ENCODE results near the gene BLM. TPM values are rescaled to one million over a fixed set of nuclear protein-coding genes. Genes with fewer than 3 reads are reported as not detected.

BLM gene
- total RNA-seq, 1 donor from 2014 or later: 11.5 TPM

GRCh38 chr15:90675464-90675863 lies 41.7 kb upstream of the BLM start:
- peaks cover 12% of the 10 kb centered on the region for H3K4me1 Mint-ChIP-seq (ENCODE audit: unreplicated experiment)
- no peak overlapping the region for H3K4me3 Mint-ChIP-seq (ENCODE audit: unreplicated experiment)
- H3K36me3 Mint-ChIP-seq (ENCODE audit: low read depth, unreplicated experiment): no peaks in the 10 kb centered on the region
- H3K9me3 Mint-ChIP-seq (ENCODE audit: unreplicated experiment): no peaks in the 10 kb centered on the region
- no peak for TF ChIP-seq CTCF (IDR thresholded peaks at IDR 0.05; ENCODE audit: unreplicated experiment)
- H3K27ac Mint-ChIP-seq (ENCODE audit: unreplicated experiment): no peak overlapping the region
- peaks cover 3% of the 10 kb centered on the region for H3K27me3 Mint-ChIP-seq (ENCODE audit: unreplicated experiment)
- DNase-seq (ENCODE audit: low spot score): no peak

GRCh38 chr15:90677807-90678790 lies 39.0 kb upstream of the BLM start:
- Mint-ChIP-seq H3K27me3 (ENCODE audit: unreplicated experiment) (peaks cover 3% of the 10 kb centered on the region), H3K27ac (ENCODE audit: unreplicated experiment) (peak overlapping the region; percentile 70), H3K4me1 (ENCODE audit: unreplicated experiment) (peaks cover 10% of the 10 kb centered on the region), H3K4me3 (ENCODE audit: unreplicated experiment) (no peak overlapping the region), H3K9me3 (ENCODE audit: unreplicated experiment) (no peaks in the 10 kb centered on the region), H3K36me3 (ENCODE audit: low read depth, unreplicated experiment) (no peaks in the 10 kb centered on the region)
- DNase-seq (ENCODE audit: low spot score): no peak
- no peak for TF ChIP-seq CTCF (IDR thresholded peaks at IDR 0.05; ENCODE audit: unreplicated experiment)

GRCh38 chr15:90679959-90680358 lies 37.2 kb upstream of the BLM start:
- H3K9me3 Mint-ChIP-seq (ENCODE audit: unreplicated experiment): no peaks in the 10 kb centered on the region

GRCh38 chr15:90680371-90680935 lies 36.7 kb upstream of the BLM start:
- Mint-ChIP-seq H3K4me3 (ENCODE audit: unreplicated experiment) (no peak overlapping the region), H3K9me3 (ENCODE audit: unreplicated experiment) (no peaks in the 10 kb centered on the region), H3K27ac (ENCODE audit: unreplicated experiment) (no peak overlapping the region), H3K27me3 (ENCODE audit: unreplicated experiment) (peaks cover 6% of the 10 kb centered on the region), H3K4me1 (ENCODE audit: unreplicated experiment) (peaks cover 5% of the 10 kb centered on the region), H3K36me3 (ENCODE audit: low read depth, unreplicated experiment) (no peaks in the 10 kb centered on the region)
- DNase-seq (ENCODE audit: low spot score): no peak
- TF ChIP-seq CTCF (IDR thresholded peaks at IDR 0.05; ENCODE audit: unreplicated experiment): no peak

More at GRCh38 chr15:90679959-90680358, 37.2 kb upstream of the BLM start:
- Mint-ChIP-seq H3K27ac (ENCODE audit: unreplicated experiment) (no peak overlapping the region), H3K4me1 (ENCODE audit: unreplicated experiment) (peaks cover 5% of the 10 kb centered on the region), H3K4me3 (ENCODE audit: unreplicated experiment) (no peak overlapping the region), H3K27me3 (ENCODE audit: unreplicated experiment) (peaks cover 3% of the 10 kb centered on the region), H3K36me3 (ENCODE audit: low read depth, unreplicated experiment) (no peaks in the 10 kb centered on the region)
- TF ChIP-seq CTCF (IDR thresholded peaks at IDR 0.05; ENCODE audit: unreplicated experiment): no peak
- DNase-seq (ENCODE audit: low spot score): no peak

- H3K4me3 Mint-ChIP-seq (ENCODE audit: unreplicated experiment): no peak overlapping the region
- peaks cover 7% of the 10 kb centered on the region for H3K27me3 Mint-ChIP-seq (ENCODE audit: unreplicated experiment)
- H3K9me3 Mint-ChIP-seq (ENCODE audit: unreplicated experiment): no peaks in the 10 kb centered on the region
- H3K27ac Mint-ChIP-seq (ENCODE audit: unreplicated experiment): no peak overlapping the region
- TF ChIP-seq CTCF (IDR thresholded peaks at IDR 0.05; ENCODE audit: unreplicated experiment): no peak
- DNase-seq (ENCODE audit: low spot score): no peak
- peaks cover 5% of the 10 kb centered on the region for H3K4me1 Mint-ChIP-seq (ENCODE audit: unreplicated experiment)
- no peaks in the 10 kb centered on the region for H3K36me3 Mint-ChIP-seq (ENCODE audit: low read depth, unreplicated experiment)
These were observed 36.1 kb upstream of the BLM start for GRCh38 chr15:90681056-90681455.
